GM19463 (cell line): ENCODE measurements around the gene KIF21B.
"Not testable (repeated sequence)": the region's sequence is repeated elsewhere in the genome, so short reads cannot be mapped to it uniquely, and the experiment has no call there.

Experiments
- ATAC-seq: cut with Tn5 transposase; IDR thresholded peaks from one replicate; pipeline ENCODE4 v1.9.1; 2021; ENCODE audit warnings: mild to moderate bottlenecking, moderate library complexity; ENCODE audit not compliant: unreplicated experiment

Gene KIF21B

DNA sequence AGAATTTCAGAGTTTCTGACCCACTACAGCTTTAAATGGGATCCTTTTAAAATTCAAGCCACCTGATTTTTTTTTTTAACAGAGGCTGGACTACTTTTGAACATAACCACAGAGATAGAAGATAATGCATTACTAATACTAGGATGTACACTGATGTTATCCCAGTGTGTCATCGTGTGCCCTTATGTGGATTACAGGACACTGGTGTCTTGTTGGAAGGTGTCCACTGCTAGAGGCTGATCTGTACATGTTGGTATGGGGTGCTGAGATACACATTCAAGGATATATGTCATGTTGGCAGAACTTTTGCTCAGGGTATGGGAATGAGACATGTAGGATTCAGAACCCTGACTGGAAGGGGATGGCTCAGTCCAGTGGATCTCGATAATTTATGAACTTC, 72.5 kb downstream of the KIF21B start:
- ATAC-seq: no peak

DNA sequence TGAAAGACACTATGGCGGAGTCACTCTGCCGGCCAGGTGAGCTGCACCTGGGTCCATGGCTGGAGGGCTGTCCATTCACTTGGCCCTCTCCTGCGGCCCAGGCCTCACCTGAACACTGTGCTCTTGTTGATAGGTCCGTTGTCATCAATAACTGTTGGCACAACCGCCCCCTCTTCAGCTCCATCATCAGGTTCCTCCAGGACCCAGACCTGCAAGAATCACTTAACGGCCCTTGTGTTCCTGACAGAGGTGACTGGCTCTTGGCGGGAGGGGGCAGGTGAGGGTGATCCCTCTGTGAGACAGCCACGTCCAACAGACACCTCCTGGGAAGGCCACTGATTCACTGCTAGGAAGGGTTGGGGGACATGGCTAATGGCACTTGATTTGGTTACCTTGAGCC, 73.9 kb downstream of the KIF21B start:
- no peak for ATAC-seq

DNA sequence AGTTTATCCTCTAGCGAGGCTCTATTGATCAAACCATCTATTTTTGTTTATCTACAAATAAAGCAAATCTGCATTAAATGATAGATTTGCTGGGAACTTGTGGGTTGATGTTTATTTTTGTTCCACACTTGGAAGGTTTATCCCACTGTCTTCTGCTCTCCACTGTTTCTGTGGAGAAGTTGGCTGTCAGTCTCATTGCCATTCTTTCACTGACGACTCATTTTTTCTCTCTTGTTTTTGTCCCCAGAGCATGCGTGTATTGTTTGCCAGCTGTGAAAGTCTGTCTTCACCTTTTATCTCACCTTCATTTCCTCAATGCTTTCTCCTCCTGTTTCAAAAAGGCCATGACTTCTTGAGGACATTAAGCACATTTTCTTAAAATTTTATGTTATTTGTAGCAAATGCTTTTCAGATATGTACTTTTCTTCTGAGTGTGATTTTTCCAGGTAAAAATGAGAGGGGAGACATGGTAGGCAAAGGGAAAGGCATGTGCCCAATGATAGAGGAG, 76.4 kb downstream of the KIF21B start:
- no peak for ATAC-seq

DNA sequence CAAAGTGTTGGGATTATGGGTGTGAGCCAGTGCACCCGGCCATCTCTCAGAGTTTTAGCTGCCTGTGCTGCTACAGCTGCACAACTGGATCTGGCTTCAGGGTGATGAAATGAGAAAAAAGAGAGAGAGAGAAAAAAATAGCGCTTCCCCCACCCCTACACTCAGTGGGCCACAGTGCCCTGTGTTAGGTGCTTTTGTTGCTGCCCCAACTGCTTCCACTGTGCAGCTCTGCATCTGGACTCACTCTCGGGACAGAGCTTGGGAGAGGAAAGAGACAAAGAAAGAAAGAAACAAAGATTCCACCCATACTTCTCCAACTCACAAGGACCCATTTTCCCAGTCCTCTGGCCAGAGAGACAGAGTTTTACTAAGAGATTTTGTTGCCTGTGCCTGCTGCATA, 78.4 kb downstream of the KIF21B start:
- no peak for ATAC-seq

DNA sequence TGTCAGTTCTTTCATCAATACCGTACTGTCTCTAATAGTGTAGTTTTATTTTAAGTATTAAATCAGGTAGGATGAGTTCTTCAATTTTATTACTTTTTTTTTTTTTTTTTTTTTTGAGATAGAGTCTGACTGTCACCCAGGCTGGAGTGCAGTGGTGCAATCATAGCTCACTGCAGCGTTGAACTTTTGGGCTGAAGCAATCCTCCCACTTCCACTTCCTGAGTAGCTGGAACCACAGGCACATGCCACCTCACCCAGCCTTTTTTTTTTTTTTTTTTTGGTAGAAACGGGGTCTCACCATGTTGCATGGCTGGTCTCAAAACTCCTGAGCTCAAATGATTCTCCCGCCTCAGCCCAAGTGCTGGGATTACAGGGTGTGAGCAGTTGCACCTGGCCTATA, 84.6 kb downstream of the KIF21B start:
- ATAC-seq: no peak

DNA sequence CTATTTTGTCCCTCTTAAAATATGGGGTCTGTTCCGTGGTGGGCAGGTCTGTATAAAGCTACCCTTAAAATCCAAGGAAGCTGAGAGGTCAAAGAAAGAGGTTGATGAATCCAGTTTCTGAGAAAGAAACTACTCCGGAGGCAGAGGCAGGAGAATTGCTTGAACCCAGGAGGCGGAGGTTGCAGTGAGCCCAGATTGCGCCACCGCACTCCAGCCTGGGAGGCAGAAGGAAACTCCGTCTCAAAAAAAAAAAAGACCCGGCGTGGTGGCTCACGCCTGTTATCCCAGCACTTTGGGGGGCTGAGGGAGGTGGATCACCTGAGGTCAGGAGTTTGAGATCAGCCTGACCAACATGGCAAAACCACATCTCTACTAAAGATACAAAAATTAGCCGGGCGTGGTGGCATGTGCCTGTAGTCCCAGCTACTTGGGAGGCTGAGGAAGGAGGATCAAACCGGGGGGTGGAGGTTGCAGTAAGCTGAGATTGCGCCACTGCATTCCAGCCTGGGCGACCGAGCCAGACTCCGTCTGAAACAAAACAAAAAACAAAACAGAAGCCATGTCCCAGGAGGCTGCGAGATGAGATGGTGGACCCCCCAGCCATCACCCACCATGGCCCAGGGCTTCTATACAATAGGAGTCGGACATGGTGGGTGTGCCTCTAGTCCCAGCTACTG, 88.1 kb downstream of the KIF21B start:
- not testable (repeated sequence) for ATAC-seq

DNA sequence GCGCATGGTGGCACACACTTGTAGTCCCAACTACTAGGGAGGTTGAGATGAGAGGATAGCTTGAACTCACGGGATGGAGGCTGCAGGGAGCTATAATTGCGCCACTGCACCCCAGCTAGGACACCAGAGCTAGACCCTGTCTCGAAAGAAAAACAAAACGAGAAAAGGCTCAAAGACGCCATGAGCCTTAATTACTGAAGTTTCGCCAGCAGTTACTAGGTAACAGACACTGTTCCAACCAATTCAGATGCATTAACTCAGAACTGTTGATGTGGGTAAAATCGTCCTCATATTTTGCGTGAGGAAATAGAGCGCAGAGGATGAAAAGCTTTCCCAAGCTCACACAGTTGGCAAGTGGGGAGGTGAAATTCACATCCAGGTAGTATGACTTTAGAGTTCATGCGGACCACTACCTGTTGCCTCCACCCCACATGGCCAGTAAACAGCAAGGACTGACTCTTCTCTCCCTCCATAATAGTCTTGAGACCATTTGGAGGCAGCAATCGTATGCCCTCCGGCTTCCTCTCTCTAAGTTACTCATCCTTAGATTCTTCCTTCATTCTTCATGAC, 88.8 kb downstream of the KIF21B start:
- ATAC-seq: no peak

DNA sequence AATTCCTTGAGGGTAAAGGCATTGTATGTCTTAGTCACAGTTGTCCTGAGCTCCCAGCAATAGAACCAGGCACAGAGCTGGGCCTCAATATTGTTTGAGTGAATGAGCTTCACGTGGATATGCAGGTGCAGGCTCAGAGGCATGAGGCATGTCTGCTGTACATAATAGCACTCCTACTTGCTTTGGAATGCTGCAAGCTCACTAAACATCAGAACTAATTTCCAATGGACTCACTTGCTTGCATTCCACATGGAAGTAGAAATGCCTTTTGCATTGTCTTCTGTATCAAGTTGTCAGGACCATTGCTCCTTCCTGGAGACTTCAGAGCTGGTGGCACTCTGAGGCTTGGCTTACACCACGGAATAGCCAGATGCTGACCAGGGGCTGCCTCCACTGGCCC, 91.7 kb downstream of the KIF21B start:
- no peak for ATAC-seq

DNA sequence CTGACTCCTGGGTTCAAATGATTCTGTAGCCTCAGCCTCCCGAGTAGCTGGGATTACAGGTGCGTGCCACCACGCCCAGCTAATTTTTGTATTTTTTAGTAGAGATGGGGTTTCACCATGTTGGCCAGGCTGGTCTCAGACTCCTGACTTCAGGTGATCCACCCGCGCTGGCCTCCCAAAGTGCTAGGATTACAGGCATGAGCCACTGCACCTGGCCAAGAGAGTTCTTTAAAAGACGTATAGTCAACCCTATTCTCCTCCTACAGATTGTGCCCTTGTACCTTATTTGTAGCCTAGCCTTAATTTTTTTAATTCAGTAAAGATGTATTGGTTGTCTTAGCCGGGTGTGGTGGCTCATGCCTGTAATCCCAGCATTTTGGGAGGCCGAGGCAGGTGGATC, 93.2 kb downstream of the KIF21B start:
- ATAC-seq: not testable (repeated sequence)

DNA sequence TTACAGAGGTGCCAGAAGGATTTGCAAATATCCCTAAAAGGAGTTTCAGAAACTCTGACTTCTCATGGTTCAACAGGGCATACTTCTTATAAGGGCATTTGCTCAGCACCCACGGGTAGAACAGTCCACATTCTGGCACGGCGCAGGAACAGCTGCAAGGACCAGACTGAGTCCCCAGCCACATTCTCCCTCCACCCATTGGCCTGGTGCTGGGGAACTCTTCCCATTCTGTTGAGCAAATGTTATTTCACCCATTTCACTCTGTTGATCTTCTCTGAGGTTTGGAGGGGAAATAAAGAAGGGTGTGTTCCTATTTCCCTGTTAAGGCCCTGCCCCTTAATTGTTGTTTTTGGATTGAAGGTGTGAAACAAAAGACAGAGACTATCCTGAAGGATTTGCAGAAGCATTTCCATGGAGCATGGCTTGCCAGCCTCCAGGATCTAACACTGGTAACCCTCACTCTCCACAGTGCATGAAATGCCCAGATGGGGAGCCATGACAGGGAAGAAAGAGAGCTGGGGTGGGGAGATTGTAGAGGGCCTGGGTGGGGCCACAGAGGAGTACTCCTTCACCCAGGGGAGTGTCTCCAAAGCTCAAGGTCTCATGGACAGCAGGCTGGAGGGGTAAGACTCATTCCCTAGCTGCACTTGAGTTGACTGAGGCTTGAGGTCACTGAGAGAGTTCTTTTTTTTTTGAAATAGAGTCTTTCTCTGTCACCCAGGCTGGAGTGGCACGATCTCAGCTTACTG, 93.8 kb downstream of the KIF21B start:
- ATAC-seq: no peak

DNA sequence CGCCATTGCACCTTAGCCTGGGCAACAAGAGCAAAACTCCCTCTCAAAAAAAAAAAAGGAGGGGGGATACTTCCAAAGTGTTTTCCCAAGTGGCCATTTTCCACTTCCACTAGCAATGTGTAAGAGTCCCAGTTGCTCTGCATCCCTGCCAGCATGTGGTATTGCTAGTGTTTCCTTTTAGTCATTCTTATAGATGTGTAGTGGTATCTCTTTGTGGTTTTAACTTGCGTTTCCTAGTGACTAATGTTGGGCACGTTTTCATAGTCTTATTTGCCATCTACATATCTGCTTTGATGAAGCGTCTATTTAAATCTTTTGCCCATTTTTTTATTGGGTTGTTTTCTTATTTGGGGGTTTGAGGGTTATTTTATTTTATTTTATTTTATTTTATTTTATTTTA, 97.7 kb downstream of the KIF21B start:
- no peak for ATAC-seq

DNA sequence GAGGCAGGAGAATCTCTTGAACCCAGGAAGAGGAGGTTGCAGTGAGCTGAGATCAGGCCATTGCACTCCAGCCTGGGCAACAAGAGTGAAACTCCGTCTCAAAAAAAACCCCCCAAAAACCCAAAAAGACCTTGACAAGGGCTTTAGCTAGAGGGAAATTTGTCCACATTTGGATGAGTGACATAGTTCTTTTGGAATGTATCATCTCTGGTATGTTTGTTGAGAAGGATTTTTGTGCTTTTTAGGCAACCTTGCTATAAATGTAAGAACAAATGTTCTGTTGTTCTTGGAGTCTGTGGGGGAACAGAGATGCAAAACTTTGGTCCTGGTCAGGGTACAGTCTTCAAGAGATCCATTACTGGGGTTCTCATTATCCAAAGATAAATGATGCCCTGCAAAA, 99.9 kb downstream of the KIF21B start:
- no peak for ATAC-seq

DNA sequence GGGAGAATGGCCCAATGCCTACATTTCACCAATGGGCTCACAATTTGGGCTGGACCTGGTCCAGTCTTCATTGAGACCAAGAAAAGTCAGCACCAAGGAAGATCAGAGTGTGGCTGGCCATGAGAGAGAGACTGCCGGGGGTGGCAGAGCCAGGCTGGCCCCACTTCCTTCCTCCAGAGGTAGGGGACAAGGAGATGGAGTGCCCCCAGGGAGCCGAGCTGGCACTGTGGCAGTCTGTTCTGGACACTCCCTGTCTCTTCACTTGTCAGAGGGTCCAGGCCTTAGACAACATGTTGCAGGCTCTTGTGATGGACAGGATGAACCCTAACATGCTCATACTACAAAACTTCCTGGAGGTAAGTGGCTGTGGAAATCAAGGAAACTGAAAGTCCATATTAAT, 101.1 kb downstream of the KIF21B start:
- no peak for ATAC-seq

DNA sequence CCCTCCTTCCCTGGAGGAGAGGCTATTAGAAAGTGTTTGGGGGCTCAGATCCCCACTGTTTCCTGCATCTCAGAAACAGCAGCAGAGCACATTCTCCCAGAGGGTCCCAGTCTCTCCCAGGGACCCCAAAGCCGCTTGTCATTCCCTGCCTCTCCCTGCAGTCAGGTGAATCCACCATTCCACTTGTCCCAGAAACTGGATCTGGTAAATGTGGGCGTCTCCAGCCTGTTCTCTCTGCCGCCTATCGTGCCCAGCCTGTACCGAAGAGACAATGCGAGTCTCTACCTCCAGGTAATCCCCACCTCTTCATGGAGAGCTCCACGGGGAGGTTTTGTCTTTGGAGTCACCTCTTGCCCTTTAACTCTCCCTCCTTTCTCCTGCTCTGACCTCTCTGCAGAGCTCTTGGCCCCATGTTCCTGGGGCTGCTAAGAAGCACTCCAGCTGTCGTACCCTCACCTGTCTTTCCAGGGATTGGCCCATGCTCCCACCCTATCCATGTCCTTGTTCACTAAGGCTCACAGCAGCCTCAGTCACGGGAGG, 101.9 kb downstream of the KIF21B start:
- ATAC-seq: no peak
